HepG2 (cell line): ENCODE measurements around the gene DNAJC15. TPM values are rescaled to one million over a fixed set of nuclear protein-coding genes. Genes with fewer than 3 reads are reported as not detected.

Experiments used
- AKAP8 ChIP-seq: sonication (generic); formaldehyde crosslinking; IDR thresholded peaks from 2 replicates; pipeline ENCODE4 v1.5.1; 2020; ENCODE audit warnings: mild to moderate bottlenecking, missing genetic modification reagents
- ATF7-NPFF ChIP-seq: sonication (generic); formaldehyde crosslinking; IDR thresholded peaks from 2 replicates; pipeline ENCODE4 v1.8.1; 2023; ENCODE audit warnings: mild to moderate bottlenecking, low read depth, missing genetic modification reagents, moderate library complexity
- ATRX ChIP-seq: sonication (generic); formaldehyde crosslinking; IDR thresholded peaks from 2 replicates; pipeline ENCODE4 v1.4.0; 2020; ENCODE audit warnings: missing genetic modification reagents, borderline replicate concordance
- ELF4 ChIP-seq: sonication (generic); formaldehyde crosslinking; IDR thresholded peaks from 2 replicates; pipeline ENCODE4 v1.5.0; 2020; ENCODE audit warnings: missing genetic modification reagents, mild to moderate bottlenecking, moderate library complexity, borderline replicate concordance
- FUBP1 ChIP-seq: sonication (generic); formaldehyde crosslinking; IDR thresholded peaks from 2 replicates; pipeline ENCODE4 v1.5.1; 2020; ENCODE audit warnings: missing genetic modification reagents, mild to moderate bottlenecking, borderline replicate concordance
- HIC2 ChIP-seq: sonication (generic); formaldehyde crosslinking; IDR thresholded peaks from 2 replicates; pipeline ENCODE4 v1.9.0; 2022; ENCODE audit warnings: low read depth, missing genetic modification reagents
- HOXA9 ChIP-seq: sonication (generic); formaldehyde crosslinking; IDR thresholded peaks from 2 replicates; pipeline ENCODE4 v1.8.1; 2022; ENCODE audit warnings: missing genetic modification reagents, mild to moderate bottlenecking, moderate library complexity, borderline replicate concordance
- KDM6A ChIP-seq: IDR thresholded peaks from 2 replicates; pipeline ENCODE4 v1.6.1; 2016; ENCODE audit warnings: low read depth
- POLR2AphosphoS5 ChIP-seq: IDR thresholded peaks from 2 replicates; pipeline ENCODE4 v1.6.1; 2012; ENCODE audit warnings: low read depth, low read length
- RBAK ChIP-seq: sonication (generic); formaldehyde crosslinking; IDR thresholded peaks from 2 replicates; pipeline ENCODE4 v1.5.1; 2020; ENCODE audit warnings: mild to moderate bottlenecking, missing genetic modification reagents
- RFX5 ChIP-seq: IDR thresholded peaks from 2 replicates; pipeline ENCODE4 v1.6.1; 2011; ENCODE audit warnings: low read depth, low read length, improper control_type of control experiment
- TCF7L2 ChIP-seq: IDR thresholded peaks from 2 replicates; pipeline ENCODE4 v1.6.1; 2011; ENCODE audit warnings: mild to moderate bottlenecking, low read depth, low read length, moderate library complexity
- ZNF510 ChIP-seq: sonication (generic); formaldehyde crosslinking; IDR thresholded peaks from 2 replicates; pipeline ENCODE4 v1.4.0; 2020; ENCODE audit warnings: low read depth, mild to moderate bottlenecking, missing genetic modification reagents
- ZNF841 ChIP-seq: sonication (generic); formaldehyde crosslinking; IDR thresholded peaks from 2 replicates; pipeline ENCODE4 v1.8.1; 2023; ENCODE audit warnings: missing genetic modification reagents, borderline replicate concordance
- polyA plus RNA-seq, 8 experiments: library from polyadenylated mRNA; depleted of rRNA in 3 of 8; stranded (reverse) in 7 of 8; unstranded in 1 of 8; fragments of >200 nt; fragmentation: Illumina TruSeq in 4 of 8; extraction: Trizol in 4 of 8; gene quantifications; 2 replicates each; pipeline versions ENCODE4 v1.2.1 to v1.2.3, GENCODE V29; 2011 to 2016; ENCODE audit warnings: low read depth in 4 of 8, missing spikeins in 1 of 8, mixed read lengths in 1 of 8; ENCODE audit not compliant: insufficient read depth in 1 of 8
- total RNA-seq, 5 experiments: library from RNA; depleted of rRNA; stranded (reverse); fragments of >200 nt; fragmentation: Illumina TruSeq; extraction: Trizol; gene quantifications; 2 replicates each; pipeline ENCODE4 v1.2.3, GENCODE V29; 2016; ENCODE audit warnings: low read depth in 1 of 5
- TF ChIP-seq, protein P1 (sequence below): sonication (generic); formaldehyde crosslinking; IDR thresholded peaks from 2 replicates; pipeline ENCODE4 v1.5.0; 2020; ENCODE audit warnings: mild to moderate bottlenecking, missing genetic modification reagents, borderline replicate concordance
- TF ChIP-seq, protein P2 (sequence below): IDR thresholded peaks from 2 replicates; pipeline ENCODE4 v1.6.1; 2016; ENCODE audit warnings: missing biosample characterization, missing genetic modification reagents, low read depth

Gene DNAJC15
- total and polyA plus RNA-seq, 2 of the 13 experiments (the other 11 are each of a cell fraction or from before 2014, with no cell fraction given) = 23.0 to 31.9 TPM

DNA sequence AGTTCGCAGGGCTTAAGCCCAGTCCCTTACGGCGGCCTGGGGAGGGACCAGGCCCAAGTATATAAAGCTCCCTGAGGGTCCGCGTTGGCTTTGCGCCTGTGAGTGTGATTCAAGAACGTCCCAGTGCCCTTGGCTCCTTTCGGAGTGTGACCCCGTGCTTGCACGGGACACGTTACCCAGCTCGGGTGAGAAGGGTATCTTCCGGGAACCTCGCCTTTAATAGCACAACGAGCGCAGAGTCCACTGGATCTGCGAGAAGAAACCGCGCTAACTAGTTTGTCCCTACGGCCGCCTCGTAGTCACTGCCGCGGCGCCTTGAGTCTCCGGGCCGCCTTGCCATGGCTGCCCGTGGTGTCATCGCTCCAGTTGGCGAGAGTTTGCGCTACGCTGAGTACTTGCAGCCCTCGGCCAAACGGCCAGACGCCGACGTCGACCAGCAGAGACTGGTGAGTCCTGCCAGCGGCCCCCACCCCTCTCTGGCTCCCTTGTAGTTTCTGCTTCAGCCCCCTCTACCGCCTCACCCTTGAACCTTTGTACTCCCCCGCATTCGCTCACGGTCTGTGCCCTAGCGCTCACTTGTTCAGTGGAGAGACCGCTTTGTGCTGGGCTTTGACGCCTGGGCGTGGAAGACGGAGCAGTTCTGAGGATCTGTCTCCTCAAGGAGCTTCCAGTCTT is at the start of gene DNAJC15 (continued):
- no peak for TF ChIP-seq HIC2
- peak; percentile 72 for TF ChIP-seq POLR2AphosphoS5
- TF ChIP-seq ZNF510 (CRISPR knock-in tag) = 0 out of 2 replicates have a peak, but pooled peaks have one; percentile 64
- no peak for TF ChIP-seq ZNF841
- TF ChIP-seq TCF7L2 = no peak
- TF ChIP-seq HOXA9 (CRISPR knock-in tag) = no peak
- peak; percentile 71 for TF ChIP-seq ATF7-NPFF (CRISPR knock-in tag)
- TF ChIP-seq, protein P1, sequence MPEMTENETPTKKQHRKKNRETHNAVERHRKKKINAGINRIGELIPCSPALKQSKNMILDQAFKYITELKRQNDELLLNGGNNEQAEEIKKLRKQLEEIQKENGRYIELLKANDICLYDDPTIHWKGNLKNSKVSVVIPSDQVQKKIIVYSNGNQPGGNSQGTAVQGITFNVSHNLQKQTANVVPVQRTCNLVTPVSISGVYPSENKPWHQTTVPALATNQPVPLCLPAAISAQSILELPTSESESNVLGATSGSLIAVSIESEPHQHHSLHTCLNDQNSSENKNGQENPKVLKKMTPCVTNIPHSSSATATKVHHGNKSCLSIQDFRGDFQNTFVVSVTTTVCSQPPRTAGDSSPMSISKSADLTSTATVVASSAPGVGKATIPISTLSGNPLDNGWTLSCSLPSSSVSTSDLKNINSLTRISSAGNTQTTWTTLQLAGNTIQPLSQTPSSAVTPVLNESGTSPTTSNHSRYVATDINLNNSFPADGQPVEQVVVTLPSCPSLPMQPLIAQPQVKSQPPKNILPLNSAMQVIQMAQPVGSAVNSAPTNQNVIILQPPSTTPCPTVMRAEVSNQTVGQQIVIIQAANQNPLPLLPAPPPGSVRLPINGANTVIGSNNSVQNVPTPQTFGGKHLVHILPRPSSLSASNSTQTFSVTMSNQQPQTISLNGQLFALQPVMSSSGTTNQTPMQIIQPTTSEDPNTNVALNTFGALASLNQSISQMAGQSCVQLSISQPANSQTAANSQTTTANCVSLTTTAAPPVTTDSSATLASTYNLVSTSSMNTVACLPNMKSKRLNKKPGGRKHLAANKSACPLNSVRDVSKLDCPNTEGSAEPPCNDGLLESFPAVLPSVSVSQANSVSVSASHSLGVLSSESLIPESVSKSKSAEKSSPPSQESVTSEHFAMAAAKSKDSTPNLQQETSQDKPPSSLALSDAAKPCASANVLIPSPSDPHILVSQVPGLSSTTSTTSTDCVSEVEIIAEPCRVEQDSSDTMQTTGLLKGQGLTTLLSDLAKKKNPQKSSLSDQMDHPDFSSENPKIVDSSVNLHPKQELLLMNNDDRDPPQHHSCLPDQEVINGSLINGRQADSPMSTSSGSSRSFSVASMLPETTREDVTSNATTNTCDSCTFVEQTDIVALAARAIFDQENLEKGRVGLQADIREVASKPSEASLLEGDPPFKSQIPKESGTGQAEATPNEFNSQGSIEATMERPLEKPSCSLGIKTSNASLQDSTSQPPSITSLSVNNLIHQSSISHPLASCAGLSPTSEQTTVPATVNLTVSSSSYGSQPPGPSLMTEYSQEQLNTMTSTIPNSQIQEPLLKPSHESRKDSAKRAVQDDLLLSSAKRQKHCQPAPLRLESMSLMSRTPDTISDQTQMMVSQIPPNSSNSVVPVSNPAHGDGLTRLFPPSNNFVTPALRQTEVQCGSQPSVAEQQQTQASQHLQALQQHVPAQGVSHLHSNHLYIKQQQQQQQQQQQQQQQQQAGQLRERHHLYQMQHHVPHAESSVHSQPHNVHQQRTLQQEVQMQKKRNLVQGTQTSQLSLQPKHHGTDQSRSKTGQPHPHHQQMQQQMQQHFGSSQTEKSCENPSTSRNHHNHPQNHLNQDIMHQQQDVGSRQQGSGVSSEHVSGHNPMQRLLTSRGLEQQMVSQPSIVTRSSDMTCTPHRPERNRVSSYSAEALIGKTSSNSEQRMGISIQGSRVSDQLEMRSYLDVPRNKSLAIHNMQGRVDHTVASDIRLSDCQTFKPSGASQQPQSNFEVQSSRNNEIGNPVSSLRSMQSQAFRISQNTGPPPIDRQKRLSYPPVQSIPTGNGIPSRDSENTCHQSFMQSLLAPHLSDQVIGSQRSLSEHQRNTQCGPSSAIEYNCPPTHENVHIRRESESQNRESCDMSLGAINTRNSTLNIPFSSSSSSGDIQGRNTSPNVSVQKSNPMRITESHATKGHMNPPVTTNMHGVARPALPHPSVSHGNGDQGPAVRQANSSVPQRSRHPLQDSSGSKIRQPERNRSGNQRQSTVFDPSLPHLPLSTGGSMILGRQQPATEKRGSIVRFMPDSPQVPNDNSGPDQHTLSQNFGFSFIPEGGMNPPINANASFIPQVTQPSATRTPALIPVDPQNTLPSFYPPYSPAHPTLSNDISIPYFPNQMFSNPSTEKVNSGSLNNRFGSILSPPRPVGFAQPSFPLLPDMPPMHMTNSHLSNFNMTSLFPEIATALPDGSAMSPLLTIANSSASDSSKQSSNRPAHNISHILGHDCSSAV (CRISPR knock-in tag) = no peak
- TF ChIP-seq, protein P2, sequence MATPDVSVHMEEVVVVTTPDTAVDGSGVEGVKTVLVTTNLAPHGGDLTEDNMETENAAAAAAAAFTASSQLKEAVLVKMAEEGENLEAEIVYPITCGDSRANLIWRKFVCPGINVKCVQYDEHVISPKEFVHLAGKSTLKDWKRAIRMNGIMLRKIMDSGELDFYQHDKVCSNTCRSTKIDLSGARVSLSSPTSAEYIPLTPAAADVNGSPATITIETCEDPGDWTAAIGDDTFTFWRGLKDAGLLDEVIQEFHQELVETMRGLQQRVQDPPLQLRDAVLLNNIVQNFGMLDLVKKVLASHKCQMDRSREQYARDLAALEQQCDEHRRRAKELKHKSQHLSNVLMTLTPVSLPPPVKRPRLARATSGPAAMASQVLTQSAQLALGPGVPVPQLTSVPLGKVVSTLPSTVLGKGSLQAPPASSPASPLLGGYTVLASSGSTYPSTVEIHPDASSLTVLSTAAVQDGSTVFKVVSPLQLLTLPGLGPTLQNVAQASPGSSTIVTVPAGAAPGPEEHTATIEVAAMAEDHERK (CRISPR knock-in tag) = no peak
- TF ChIP-seq ELF4 (CRISPR knock-in tag) = no peak; the same call in 1 of the 2 replicates
- TF ChIP-seq RBAK (CRISPR knock-in tag) = no peak
- TF ChIP-seq AKAP8 (CRISPR knock-in tag) = no peak
- no peak for TF ChIP-seq RFX5
- no peak for TF ChIP-seq FUBP1 (CRISPR knock-in tag)
- TF ChIP-seq ATRX (CRISPR knock-in tag) = no peak
- TF ChIP-seq KDM6A (CRISPR knock-in tag) = no peak
